ENCODE measurements around the gene RIGI. TPM values are rescaled to one million over a fixed set of nuclear protein-coding genes. Genes with fewer than 3 reads are reported as not detected.
"Not testable (repeated sequence)": the region's sequence is repeated elsewhere in the genome, so short reads cannot be mapped to it uniquely, and the experiment has no call there.

The RIGI gene
- polyA plus RNA-seq, 1 donor, result 13.1 TPM

DNA sequence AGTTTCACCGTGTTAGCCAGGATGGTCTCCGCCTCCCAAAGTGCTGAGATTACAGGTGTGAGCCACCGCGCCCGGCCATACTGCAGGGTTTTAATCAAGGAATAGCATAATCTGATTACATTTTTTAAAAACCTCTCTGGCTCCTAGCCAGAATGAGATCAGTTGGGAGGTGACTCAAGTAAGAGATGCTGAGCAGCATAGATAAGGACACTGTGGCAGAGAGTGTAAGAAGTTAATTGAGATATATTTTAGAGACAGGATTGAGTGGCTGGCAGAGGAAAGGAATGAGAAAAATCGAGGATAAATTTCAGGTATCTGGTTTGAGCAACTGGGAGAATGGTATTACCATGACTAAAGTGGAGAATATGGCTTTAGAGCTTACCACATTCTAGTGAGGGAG, 7.3 kb upstream of the RIGI start:
- H3K27ac ChIP-seq (ENCODE audit: low read length), result no peak overlapping the region
- DNase-seq, result no peak
- no peaks in the 10 kb centered on the region for H3K9me3 ChIP-seq (ENCODE audit: control insufficient read depth, low read depth, low read length)
- WGBS (ENCODE audit: insufficient coverage, low lambda C conversion rate), result 100% methylated on average over 1 of the region's 6 CpGs
- H3K4me3 ChIP-seq (ENCODE audit: low read length), result no peak overlapping the region
- no peaks in the 10 kb centered on the region for H3K27me3 ChIP-seq (ENCODE audit: control insufficient read depth, insufficient read depth, low read length)
- H3K36me3 ChIP-seq (ENCODE audit: control insufficient read depth, insufficient read depth, low read length), result no peaks in the 10 kb centered on the region
- H3K4me1 ChIP-seq (ENCODE audit: control insufficient read depth, insufficient read depth, low read length), result no peaks in the 10 kb centered on the region

DNA sequence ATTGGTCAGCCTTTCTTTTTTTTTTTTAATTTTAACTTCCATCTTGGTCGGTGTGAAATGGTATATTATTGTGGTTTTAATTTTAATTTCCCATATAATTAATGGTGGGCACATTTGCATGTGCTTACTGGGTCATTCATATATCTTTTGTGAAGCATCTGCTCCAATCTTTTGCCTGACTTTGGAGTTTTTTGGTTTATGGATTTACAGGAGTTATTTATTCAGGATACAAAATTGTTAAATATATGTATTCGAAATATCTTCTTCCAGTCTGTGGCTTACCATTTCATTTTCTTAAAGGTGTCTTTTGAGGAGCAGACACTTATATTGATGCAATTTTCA, 682 bp upstream of the RIGI start:
- no peak for DNase-seq
- Histone ChIP-seq H3K27ac (ENCODE audit: low read length) (peak overlapping the region; percentile 79), H3K4me3 (ENCODE audit: low read length) (peak overlapping the region; percentile 59), H3K27me3 (ENCODE audit: control insufficient read depth, insufficient read depth, low read length) (no peaks in the 10 kb centered on the region), H3K4me1 (ENCODE audit: control insufficient read depth, insufficient read depth, low read length) (peaks cover 4% of the 10 kb centered on the region), H3K36me3 (ENCODE audit: control insufficient read depth, insufficient read depth, low read length) (no peaks in the 10 kb centered on the region), H3K9me3 (ENCODE audit: control insufficient read depth, low read depth, low read length) (no peaks in the 10 kb centered on the region)
- WGBS (ENCODE audit: insufficient coverage, low lambda C conversion rate), result 29% methylated on average over 1 of the region's 2 CpGs

DNA sequence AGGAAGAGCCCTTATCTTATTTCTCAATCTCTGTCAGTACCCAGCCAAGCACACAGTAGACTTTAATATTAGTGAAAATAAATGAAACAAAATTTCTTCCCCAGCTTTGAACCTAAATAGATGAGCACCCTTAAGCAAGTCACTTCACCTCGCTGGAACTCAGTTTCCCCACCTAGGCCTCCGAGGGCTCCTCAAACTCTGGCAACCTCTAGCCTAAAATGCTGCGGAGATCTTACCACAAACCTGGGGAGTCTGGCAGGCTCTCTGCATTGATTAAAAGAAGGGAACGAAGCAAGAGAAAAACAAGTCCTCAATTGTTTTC, 326 bp downstream of the RIGI start:
- peaks cover 4% of the 10 kb centered on the region for H3K4me1 ChIP-seq (ENCODE audit: control insufficient read depth, insufficient read depth, low read length)
- peak overlapping the region; percentile 59 for H3K4me3 ChIP-seq (ENCODE audit: low read length)
- H3K36me3 ChIP-seq (ENCODE audit: control insufficient read depth, insufficient read depth, low read length), result no peaks in the 10 kb centered on the region
- H3K27ac ChIP-seq (ENCODE audit: low read length), result peak overlapping the region; percentile 79
- no CpG with 5 or more reads among the region's 4 CpGs for WGBS (ENCODE audit: insufficient coverage, low lambda C conversion rate)
- DNase-seq, result no peak
- H3K27me3 ChIP-seq (ENCODE audit: control insufficient read depth, insufficient read depth, low read length), result no peaks in the 10 kb centered on the region
- peaks cover 3% of the 10 kb centered on the region for H3K9me3 ChIP-seq (ENCODE audit: control insufficient read depth, low read depth, low read length)

DNA sequence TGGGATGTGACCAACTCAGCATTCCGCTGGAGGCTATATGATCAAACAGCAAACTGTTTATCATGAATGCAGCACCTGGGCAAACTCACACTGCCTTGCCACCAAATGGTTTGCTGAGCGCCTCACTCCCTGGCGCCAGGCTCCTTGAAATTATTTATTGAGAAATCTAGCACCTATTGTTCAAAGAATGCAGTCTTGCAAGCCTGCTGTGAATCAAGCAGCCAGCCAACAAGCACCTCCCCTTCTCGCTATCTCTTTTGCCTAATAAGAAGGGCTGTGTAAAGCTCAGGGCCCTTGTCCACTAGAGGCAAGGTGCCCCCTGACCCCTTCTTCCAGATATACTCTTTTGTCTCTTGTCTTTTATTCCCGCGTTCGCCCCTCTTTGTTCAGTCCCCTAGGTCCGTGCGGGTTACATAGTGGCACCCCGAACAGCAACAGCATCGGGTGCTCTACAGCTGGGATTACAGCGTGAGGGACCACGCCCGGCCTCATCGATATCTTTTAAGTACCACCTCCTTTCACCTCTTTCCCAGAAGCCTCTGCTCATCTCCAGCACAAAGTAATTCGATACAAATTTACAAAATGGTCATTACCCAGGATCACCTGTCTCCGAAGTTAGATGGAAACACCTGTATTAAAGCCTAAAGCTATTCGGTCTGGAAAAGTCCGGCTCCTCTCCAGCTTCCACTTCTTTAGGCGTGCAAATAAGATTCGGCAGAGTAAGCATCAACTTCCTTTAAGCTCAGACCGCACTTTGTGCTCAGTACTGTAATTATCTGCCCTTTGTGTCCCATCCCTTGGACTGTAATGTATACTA, 896 bp downstream of the RIGI start:
- Histone ChIP-seq H3K4me1 (ENCODE audit: control insufficient read depth, insufficient read depth, low read length) (peaks cover 4% of the 10 kb centered on the region), H3K36me3 (ENCODE audit: control insufficient read depth, insufficient read depth, low read length) (no peaks in the 10 kb centered on the region), H3K4me3 (ENCODE audit: low read length) (peak overlapping the region; percentile 59), H3K27ac (ENCODE audit: low read length) (peak overlapping the region; percentile 79), H3K27me3 (ENCODE audit: control insufficient read depth, insufficient read depth, low read length) (no peaks in the 10 kb centered on the region), H3K9me3 (ENCODE audit: control insufficient read depth, low read depth, low read length) (peaks cover 5% of the 10 kb centered on the region)
- no CpG with 5 or more reads among the region's 22 CpGs for WGBS (ENCODE audit: insufficient coverage, low lambda C conversion rate)
- DNase-seq, result peak; percentile 49 to 76

DNA sequence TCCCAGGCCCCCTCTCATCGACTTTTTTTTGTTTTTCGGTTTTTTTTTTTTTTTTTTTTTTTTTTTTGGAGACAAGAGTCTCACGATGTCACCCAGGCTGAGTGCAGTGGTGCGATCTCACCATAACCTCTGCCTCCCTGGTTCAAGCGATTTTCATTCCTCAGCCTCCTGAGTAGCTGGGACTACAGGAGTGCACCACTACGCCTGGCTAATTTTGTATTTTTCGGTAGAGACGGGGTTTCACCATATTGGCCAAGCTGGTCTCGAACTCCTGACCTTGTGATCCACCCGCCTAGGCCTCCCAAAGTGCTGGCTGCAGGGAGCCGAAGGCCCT, 1.5 kb downstream of the RIGI start:
- WGBS (ENCODE audit: insufficient coverage, low lambda C conversion rate), result 87% methylated on average over 3 of the region's 11 CpGs
- not testable (repeated sequence) for H3K9me3 ChIP-seq (ENCODE audit: control insufficient read depth, low read depth, low read length); H3K27me3 ChIP-seq (ENCODE audit: control insufficient read depth, insufficient read depth, low read length); H3K36me3 ChIP-seq (ENCODE audit: control insufficient read depth, insufficient read depth, low read length); H3K27ac ChIP-seq (ENCODE audit: low read length); H3K4me1 ChIP-seq (ENCODE audit: control insufficient read depth, insufficient read depth, low read length); DNase-seq
- H3K4me3 ChIP-seq (ENCODE audit: low read length), result peak overlapping the region; percentile 59

DNA sequence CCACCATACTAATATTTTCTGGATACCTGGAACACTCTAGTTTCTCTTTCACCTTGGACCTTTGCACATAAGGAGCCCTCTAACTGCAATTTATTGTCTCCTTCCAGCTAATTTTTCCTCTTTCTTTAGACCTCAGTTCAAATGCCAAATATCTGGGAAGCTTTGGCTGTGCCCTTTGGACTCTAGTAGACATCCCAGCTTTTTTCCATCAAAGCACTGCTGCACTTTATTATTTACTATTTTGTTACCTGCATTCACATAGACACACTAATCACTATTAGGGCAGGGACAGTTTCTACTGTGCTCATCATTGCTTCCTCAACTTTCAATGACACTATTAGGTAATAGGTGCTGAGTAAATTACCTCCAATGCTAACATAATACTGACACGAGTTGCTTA, 2.1 kb downstream of the RIGI start:
- Histone ChIP-seq H3K9me3 (ENCODE audit: control insufficient read depth, low read depth, low read length) (peaks cover 5% of the 10 kb centered on the region), H3K4me1 (ENCODE audit: control insufficient read depth, insufficient read depth, low read length) (peaks cover 4% of the 10 kb centered on the region), H3K4me3 (ENCODE audit: low read length) (no peak overlapping the region), H3K27ac (ENCODE audit: low read length) (no peak overlapping the region), H3K36me3 (ENCODE audit: control insufficient read depth, insufficient read depth, low read length) (no peaks in the 10 kb centered on the region), H3K27me3 (ENCODE audit: control insufficient read depth, insufficient read depth, low read length) (no peaks in the 10 kb centered on the region)
- 100% methylated on average over 1 of the region's 1 CpG for WGBS (ENCODE audit: insufficient coverage, low lambda C conversion rate)
- peak in 1 of 2 donors; percentile 14 for DNase-seq

DNA sequence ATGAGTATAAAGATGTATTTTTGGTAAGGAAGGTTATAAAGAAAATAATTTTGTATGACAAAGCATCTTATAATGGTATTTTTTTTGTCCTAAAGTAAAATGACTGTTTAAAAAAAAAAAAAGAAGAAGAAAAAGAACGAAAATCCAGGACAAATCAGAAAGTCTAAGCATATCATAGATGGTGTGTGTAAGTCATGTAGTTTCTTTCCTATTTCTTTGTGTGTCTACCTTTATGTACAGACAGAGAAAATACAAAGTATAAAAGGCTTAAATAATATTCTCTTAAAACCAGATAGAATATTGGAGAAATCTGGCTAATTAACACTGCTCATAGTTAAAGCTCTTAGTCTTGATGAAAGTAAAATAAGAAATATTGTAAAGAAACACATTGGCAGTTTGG, 7.7 kb downstream of the RIGI start:
- WGBS (ENCODE audit: insufficient coverage, low lambda C conversion rate), result 71% methylated on average over 1 of the region's 1 CpG
- H3K27ac ChIP-seq (ENCODE audit: low read length), result no peak overlapping the region
- H3K4me1 ChIP-seq (ENCODE audit: control insufficient read depth, insufficient read depth, low read length), result no peaks in the 10 kb centered on the region

DNA sequence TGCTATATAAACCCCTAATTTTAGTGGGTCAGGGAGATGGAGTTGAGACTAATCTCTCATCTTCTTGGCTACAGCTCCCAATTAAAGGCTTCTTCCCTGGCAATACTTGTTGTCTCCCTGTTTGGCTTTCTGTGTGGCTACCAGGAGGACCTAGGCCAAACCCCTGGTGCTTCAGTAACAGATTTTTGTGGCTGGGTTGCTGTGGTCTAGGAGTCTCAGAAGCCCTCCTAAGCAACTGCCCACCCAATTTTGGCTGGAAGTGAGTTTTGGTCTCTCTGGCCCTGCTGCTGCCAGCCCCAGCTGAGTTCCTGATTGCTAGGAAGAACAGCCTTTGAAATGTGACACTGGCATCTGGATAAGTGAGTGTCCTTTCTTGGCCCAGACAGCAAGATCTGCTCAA, 9.8 kb downstream of the RIGI start:
- no peak for DNase-seq
- Histone ChIP-seq H3K4me1 (ENCODE audit: control insufficient read depth, insufficient read depth, low read length) (no peaks in the 10 kb centered on the region), H3K9me3 (ENCODE audit: control insufficient read depth, low read depth, low read length) (peaks cover 8% of the 10 kb centered on the region), H3K4me3 (ENCODE audit: low read length) (no peak overlapping the region), H3K27ac (ENCODE audit: low read length) (no peak overlapping the region), H3K36me3 (ENCODE audit: control insufficient read depth, insufficient read depth, low read length) (no peaks in the 10 kb centered on the region), H3K27me3 (ENCODE audit: control insufficient read depth, insufficient read depth, low read length) (no peaks in the 10 kb centered on the region)

More for the DNA sequence above, 7.7 kb downstream of the RIGI start:
- Histone ChIP-seq H3K9me3 (ENCODE audit: control insufficient read depth, low read depth, low read length) (peaks cover 8% of the 10 kb centered on the region), H3K4me3 (ENCODE audit: low read length) (no peak overlapping the region), H3K27me3 (ENCODE audit: control insufficient read depth, insufficient read depth, low read length) (no peaks in the 10 kb centered on the region), H3K36me3 (ENCODE audit: control insufficient read depth, insufficient read depth, low read length) (no peaks in the 10 kb centered on the region)
- DNase-seq, result no peak

DNA sequence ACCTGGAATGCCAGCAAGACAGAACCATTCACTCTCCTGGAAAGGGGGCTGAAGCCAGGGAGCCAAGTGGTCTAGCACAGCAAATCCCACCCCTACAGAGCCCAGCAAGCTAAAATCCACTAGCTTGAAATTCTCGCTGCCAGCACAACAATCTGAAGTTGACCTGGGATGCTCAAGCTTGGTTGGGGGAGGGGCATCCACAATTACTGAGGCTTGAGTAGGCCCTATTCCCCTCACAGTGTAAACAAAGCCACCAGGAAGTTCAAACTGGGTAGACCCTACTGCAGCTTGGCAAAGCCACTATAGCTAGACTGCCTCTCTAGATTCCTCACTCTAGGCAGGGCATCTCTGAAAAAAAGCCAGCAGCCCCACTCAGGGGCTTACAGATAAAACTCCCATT, 17.3 kb downstream of the RIGI start:
- no peaks in the 10 kb centered on the region for H3K9me3 ChIP-seq (ENCODE audit: control insufficient read depth, low read depth, low read length)
- no peaks in the 10 kb centered on the region for H3K36me3 ChIP-seq (ENCODE audit: control insufficient read depth, insufficient read depth, low read length)
- H3K27me3 ChIP-seq (ENCODE audit: control insufficient read depth, insufficient read depth, low read length), result no peaks in the 10 kb centered on the region
- no CpG with 5 or more reads among the region's 1 CpG for WGBS (ENCODE audit: insufficient coverage, low lambda C conversion rate)
- DNase-seq, result no peak
- no peak overlapping the region for H3K4me3 ChIP-seq (ENCODE audit: low read length)
- no peaks in the 10 kb centered on the region for H3K4me1 ChIP-seq (ENCODE audit: control insufficient read depth, insufficient read depth, low read length)
- H3K27ac ChIP-seq (ENCODE audit: low read length), result no peak overlapping the region

DNA sequence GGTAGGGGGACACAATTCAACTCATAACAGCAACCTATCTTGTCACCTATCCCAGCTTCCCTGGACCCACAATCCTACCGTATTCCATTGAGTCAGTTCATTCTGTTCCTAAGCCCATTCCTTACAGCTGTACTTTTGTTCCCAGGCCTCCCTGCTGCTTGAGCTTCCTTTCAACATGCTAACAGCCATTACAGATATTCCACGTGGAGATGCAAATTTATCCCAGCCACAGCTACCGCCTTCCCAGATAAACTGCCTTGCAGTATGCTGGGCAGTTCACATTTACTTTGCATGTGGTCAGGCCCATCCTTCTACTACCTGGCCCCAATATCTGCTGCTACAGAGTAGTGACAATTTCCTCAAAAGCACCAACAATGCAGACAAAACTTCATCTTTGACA, 23.0 kb downstream of the RIGI start:
- H3K36me3 ChIP-seq (ENCODE audit: control insufficient read depth, insufficient read depth, low read length), result peaks cover 11% of the 10 kb centered on the region
- no peaks in the 10 kb centered on the region for H3K9me3 ChIP-seq (ENCODE audit: control insufficient read depth, low read depth, low read length)
- H3K27me3 ChIP-seq (ENCODE audit: control insufficient read depth, insufficient read depth, low read length), result no peaks in the 10 kb centered on the region
- WGBS (ENCODE audit: insufficient coverage, low lambda C conversion rate), result 100% methylated on average over 1 of the region's 3 CpGs
- H3K27ac ChIP-seq (ENCODE audit: low read length), result no peak overlapping the region
- no peak for DNase-seq
- H3K4me3 ChIP-seq (ENCODE audit: low read length), result no peak overlapping the region
- H3K4me1 ChIP-seq (ENCODE audit: control insufficient read depth, insufficient read depth, low read length), result no peaks in the 10 kb centered on the region

DNA sequence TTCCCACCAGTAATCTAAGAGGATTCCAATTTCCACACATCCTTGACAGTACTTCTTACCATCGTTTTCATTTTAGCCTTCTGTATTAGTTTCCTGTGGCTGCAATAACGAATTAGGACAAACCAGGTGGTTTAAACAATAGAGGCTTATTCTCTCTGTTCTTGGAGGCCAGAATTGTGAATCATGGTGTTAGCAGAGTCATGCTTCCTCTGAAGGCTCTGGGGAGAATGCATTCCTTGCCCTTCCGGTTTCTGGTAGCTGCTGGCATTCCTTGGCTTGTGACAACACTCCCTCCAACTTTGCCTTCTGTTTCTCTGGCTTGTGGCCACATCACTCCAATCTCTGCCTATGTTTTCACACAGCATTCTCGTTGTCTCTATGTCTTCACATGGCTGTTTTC, 23.5 kb downstream of the RIGI start:
- Histone ChIP-seq H3K36me3 (ENCODE audit: control insufficient read depth, insufficient read depth, low read length) (peaks cover 13% of the 10 kb centered on the region), H3K27ac (ENCODE audit: low read length) (no peak overlapping the region), H3K9me3 (ENCODE audit: control insufficient read depth, low read depth, low read length) (no peaks in the 10 kb centered on the region), H3K27me3 (ENCODE audit: control insufficient read depth, insufficient read depth, low read length) (no peaks in the 10 kb centered on the region), H3K4me1 (ENCODE audit: control insufficient read depth, insufficient read depth, low read length) (no peaks in the 10 kb centered on the region), H3K4me3 (ENCODE audit: low read length) (no peak overlapping the region)
- WGBS (ENCODE audit: insufficient coverage, low lambda C conversion rate), result 79% methylated on average over 2 of the region's 4 CpGs
- DNase-seq, result no peak

Measured in large intestine (tissue), 3 donors.